Measurements from ENCODE around the gene ASTN2.

DNA sequence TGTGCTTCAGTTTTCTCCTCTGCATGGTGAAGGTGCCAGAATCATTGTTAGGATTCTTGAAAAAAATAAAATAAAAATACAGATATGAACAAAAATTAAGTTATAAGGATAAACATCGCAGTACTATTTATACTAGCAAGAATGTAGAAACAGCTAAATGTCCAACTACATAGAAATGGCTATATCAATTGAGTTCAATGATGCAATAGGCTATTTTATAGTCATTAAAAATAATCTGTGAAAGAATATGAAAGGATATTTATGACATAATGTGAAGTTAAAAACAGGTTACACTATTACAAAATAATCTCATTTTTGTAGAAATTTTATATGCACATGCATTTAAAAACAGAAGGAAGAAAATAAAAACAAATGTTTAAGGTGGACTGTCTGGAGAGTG, 926.5 kb downstream of the ASTN2 start:
- TF ChIP-seq, protein P1, sequence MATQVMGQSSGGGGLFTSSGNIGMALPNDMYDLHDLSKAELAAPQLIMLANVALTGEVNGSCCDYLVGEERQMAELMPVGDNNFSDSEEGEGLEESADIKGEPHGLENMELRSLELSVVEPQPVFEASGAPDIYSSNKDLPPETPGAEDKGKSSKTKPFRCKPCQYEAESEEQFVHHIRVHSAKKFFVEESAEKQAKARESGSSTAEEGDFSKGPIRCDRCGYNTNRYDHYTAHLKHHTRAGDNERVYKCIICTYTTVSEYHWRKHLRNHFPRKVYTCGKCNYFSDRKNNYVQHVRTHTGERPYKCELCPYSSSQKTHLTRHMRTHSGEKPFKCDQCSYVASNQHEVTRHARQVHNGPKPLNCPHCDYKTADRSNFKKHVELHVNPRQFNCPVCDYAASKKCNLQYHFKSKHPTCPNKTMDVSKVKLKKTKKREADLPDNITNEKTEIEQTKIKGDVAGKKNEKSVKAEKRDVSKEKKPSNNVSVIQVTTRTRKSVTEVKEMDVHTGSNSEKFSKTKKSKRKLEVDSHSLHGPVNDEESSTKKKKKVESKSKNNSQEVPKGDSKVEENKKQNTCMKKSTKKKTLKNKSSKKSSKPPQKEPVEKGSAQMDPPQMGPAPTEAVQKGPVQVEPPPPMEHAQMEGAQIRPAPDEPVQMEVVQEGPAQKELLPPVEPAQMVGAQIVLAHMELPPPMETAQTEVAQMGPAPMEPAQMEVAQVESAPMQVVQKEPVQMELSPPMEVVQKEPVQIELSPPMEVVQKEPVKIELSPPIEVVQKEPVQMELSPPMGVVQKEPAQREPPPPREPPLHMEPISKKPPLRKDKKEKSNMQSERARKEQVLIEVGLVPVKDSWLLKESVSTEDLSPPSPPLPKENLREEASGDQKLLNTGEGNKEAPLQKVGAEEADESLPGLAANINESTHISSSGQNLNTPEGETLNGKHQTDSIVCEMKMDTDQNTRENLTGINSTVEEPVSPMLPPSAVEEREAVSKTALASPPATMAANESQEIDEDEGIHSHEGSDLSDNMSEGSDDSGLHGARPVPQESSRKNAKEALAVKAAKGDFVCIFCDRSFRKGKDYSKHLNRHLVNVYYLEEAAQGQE (IDR thresholded peaks at IDR 0.05): no peak
- TF ChIP-seq, protein P2, sequence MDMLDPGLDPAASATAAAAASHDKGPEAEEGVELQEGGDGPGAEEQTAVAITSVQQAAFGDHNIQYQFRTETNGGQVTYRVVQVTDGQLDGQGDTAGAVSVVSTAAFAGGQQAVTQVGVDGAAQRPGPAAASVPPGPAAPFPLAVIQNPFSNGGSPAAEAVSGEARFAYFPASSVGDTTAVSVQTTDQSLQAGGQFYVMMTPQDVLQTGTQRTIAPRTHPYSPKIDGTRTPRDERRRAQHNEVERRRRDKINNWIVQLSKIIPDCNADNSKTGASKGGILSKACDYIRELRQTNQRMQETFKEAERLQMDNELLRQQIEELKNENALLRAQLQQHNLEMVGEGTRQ (IDR thresholded peaks at IDR 0.05): no peak
- TF ChIP-seq, protein P3, sequence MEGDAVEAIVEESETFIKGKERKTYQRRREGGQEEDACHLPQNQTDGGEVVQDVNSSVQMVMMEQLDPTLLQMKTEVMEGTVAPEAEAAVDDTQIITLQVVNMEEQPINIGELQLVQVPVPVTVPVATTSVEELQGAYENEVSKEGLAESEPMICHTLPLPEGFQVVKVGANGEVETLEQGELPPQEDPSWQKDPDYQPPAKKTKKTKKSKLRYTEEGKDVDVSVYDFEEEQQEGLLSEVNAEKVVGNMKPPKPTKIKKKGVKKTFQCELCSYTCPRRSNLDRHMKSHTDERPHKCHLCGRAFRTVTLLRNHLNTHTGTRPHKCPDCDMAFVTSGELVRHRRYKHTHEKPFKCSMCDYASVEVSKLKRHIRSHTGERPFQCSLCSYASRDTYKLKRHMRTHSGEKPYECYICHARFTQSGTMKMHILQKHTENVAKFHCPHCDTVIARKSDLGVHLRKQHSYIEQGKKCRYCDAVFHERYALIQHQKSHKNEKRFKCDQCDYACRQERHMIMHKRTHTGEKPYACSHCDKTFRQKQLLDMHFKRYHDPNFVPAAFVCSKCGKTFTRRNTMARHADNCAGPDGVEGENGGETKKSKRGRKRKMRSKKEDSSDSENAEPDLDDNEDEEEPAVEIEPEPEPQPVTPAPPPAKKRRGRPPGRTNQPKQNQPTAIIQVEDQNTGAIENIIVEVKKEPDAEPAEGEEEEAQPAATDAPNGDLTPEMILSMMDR (IDR thresholded peaks at IDR 0.05): no peak
- TF ChIP-seq CHD2 (IDR thresholded peaks at IDR 0.05; ENCODE audit: low read length, partially characterized antibody) (no peak), CHD4 (IDR thresholded peaks at IDR 0.05; ENCODE audit: borderline replicate concordance) (no peak), POLR2A (IDR thresholded peaks at IDR 0.05; ENCODE audit: low read length) (no peak), RAD21 (conservative IDR thresholded peaks at IDR 0.05 in 1 of 2, IDR thresholded peaks at IDR 0.05 in 1 of 2) (no peak), ZSCAN20 (CRISPR knock-in tag; IDR thresholded peaks at IDR 0.05) (no peak), BHLHE40 (IDR thresholded peaks at IDR 0.05; ENCODE audit: low read depth, low read length) (no peak), KDM1A (IDR thresholded peaks at IDR 0.05; ENCODE audit: low read depth) (no peak), MYC (IDR thresholded peaks at IDR 0.05; ENCODE audit: borderline replicate concordance, low read length) (no peak), RARB (CRISPR knock-in tag; IDR thresholded peaks at IDR 0.05) (no peak), EP300 (IDR thresholded peaks at IDR 0.05) (no peak)
- TF ChIP-seq, protein P4, sequence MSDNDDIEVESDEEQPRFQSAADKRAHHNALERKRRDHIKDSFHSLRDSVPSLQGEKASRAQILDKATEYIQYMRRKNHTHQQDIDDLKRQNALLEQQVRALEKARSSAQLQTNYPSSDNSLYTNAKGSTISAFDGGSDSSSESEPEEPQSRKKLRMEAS (IDR thresholded peaks at IDR 0.05): no peak
